GM13977 (cell line): ENCODE results near the gene MTFR1L.

Source experiments
- DNase-seq: peaks from one replicate; pipeline ENCODE4 v3.0.0; 2012; ENCODE audit warnings: low spot score
- in situ Hi-C: fragments of 300-500 bp; cut with MboI; formaldehyde crosslinking; loops from one replicate; pipeline ENCODE4 v1.12.0; 2022; ENCODE audit warnings: low sequenced_read_pairs, low pct_unique_long_range_greater_than_20kb, mixed read lengths, inconsistent platforms; ENCODE audit not compliant: unreplicated experiment
- TF ChIP-seq, protein P1 (sequence below): IDR thresholded peaks from 2 replicates; pipeline ENCODE4 v1.5.1; 2012; ENCODE audit warnings: mild to moderate bottlenecking, control low read depth; ENCODE audit not compliant: insufficient read depth; ENCODE audit errors: extremely low read depth, missing control alignments

Gene MTFR1L

DNA sequence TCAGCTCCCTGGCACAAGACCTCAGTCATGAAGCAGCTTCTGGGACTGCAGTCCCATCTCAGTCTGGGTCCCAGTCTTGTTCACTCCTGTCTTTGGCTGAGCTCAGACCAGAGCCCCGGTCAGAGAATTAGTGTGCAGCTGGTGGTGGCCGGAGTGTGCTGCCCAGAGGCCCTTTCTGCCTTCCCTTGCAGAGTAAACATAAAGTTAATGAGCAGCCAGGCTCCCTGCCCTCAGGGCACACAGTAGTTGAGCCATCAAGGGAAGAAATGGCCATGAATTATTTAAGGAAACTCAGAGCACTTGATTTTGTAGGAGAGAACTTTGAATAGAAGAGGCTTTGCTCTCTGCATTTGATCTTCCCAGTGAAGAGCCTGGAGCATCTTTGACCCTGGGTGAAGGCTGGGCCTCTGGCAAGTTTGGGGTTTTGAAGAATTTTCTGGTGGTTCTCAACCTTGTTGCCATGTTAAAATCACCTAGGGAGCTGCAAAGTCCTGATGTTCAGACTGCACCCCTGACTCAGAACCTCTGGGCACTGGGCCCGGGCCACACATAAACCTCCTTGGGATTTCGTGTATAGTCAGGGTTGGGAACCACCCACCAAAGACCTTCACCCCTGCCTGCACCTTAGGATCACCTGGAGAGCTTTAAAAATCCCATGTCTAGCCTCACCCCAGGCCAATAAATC, 46.2 kb upstream of the MTFR1L start:
- in situ Hi-C loops = no loop called here
- DNase-seq = no peak
- TF ChIP-seq, protein P1, sequence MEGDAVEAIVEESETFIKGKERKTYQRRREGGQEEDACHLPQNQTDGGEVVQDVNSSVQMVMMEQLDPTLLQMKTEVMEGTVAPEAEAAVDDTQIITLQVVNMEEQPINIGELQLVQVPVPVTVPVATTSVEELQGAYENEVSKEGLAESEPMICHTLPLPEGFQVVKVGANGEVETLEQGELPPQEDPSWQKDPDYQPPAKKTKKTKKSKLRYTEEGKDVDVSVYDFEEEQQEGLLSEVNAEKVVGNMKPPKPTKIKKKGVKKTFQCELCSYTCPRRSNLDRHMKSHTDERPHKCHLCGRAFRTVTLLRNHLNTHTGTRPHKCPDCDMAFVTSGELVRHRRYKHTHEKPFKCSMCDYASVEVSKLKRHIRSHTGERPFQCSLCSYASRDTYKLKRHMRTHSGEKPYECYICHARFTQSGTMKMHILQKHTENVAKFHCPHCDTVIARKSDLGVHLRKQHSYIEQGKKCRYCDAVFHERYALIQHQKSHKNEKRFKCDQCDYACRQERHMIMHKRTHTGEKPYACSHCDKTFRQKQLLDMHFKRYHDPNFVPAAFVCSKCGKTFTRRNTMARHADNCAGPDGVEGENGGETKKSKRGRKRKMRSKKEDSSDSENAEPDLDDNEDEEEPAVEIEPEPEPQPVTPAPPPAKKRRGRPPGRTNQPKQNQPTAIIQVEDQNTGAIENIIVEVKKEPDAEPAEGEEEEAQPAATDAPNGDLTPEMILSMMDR = no peak

DNA sequence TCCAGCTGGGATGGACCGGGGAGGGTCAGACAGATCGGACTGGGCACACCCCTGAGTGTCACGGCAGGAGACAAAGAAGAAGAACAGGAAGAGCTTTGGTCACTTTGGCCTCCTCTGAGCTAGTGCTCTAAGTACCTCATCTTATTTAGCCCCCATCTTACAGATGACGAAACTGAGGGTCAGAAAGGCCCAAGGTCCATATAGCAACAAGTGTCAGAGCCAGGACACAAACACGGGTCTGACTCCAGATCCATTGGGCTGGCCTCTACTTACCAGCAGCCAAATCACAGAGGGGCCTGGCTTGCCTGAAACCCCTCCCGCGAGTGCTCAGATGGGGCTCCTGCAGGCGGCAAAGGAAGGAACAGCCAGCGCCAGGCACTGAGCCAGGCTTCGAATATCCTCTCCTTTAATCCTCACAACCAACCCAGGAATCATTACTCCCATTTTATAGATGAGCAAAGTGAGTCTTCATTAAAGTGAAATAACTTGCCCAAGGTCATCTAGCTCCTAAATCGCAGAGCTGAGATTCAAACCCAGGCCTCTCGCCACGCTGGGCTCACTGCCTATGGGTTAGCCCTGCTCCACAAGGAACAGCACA, 45.4 kb upstream of the MTFR1L start:
- no peak for DNase-seq
- in situ Hi-C loops = no loop called here
- TF ChIP-seq, protein P1 = no peak

DNA sequence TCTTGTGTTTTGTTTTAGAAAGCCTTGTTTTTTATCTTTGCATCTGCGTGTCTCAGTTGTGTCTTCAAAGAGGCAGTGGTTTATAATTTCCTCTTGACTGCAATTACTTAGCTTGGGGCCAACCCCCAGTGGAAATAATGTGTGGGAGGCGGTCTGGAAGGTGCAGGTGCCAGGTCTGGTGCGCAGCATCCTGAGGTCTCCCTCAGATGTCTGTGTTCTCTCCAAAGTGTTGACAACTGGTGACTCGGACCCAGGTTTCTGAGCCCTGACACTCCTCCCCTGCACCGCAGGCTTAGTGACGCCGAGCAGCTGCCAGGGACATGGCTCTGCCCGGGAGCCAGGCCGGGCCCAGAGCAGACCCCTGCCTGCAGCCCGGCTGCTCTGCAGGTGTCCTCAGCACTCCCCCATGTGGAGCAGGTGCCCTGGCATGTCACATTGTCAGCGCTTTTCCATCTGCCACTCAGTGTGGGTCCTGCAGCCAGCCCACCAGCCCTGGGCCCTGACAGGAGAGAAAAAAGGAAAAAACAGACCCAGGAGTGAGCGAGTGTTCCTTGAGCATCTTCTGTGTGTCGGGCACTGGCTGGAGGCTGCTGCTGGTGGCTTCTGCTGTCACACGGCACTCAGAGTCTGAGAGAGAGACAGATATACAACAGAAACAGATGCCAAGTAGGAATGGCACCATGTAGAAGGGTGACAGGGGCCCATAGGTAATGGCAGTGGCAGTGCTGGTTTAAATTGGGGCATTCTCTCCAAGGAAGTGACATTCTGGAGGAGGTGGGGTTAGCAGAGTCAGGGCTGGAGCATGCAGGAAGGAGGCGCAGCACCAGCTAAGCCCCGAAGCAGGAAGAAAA, 44.6 kb upstream of the MTFR1L start:
- in situ Hi-C loops = no loop called here
- TF ChIP-seq, protein P1 = no peak
- DNase-seq = no peak

DNA sequence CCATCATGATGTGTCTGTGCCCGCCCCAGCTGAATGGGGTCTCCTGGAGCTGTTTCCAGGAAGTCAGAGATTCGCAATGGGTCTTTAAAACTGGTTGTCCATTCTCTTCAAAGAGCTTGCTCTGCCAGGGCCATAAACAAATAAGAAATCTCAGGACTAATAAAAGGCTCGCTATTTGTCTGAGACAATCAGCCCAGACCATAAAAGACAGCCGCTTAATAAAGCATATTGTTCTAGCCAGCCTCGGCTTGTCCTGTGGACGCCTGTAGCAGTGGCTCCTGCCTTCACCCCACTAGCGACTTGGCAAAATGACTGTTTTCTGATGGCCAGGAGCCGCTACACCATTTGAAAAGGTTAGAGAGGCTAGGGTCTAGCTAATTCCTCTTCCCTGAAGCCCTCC, 40.4 kb upstream of the MTFR1L start:
- in situ Hi-C loops = no loop called here
- TF ChIP-seq, protein P1 = no peak
- DNase-seq = no peak

DNA sequence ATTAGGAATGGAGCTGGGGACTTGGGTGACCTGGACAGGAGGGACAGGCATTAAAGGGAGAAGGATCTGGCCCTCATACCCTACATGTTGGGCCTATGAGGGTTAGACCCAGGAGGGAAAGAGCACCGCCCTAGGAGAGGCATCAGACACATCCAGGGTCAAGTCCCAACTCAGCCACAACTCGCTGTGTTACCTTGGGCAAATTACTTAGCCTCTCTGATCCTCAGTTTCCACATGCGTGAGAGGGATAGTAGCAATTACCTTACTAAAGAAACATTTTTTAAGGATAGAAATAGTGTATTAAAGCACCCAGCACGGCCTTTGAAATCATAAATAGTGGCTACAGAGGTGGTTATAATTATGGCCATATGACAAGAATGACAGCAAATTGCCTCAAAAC, 39.9 kb upstream of the MTFR1L start:
- DNase-seq = no peak
- TF ChIP-seq, protein P1 = no peak
- in situ Hi-C loops = no loop called here

DNA sequence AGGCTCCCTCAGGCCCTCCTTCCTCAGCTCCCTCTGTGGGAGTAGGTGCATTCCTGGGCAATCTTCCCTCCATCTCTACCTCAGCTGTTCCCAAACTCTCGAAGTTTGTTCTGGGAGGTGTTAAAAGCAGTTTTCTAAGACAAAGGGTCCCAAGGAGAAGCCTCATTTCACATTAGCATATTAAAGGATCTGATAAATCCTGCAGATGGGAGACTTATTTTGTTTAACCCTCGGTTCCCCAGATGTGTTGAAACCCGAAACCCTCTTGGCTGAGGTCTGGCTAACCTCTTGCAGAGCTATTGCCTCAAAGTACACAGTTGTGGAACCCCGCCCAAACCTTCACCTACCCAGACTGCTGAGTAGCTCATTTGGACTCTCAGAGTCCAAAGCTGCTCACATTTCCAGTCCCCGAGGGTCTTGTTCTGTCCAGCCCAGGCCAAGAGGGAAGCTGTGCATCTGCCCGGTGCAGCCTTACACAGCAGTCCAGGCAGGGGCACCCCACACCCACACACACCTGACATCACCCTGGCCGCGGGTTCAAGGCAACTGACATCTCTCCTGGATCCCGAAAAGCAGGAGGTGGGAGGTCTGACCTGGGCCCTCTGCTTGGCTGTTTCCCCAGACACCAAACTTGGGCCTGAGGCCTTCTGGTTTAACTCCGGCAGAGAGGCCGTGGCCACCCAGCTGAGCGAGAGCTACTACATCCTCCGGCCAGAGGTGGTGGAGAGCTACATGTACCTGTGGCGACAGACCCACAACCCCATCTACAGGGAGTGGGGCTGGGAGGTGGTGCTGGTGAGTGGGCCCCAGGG, 39.2 kb upstream of the MTFR1L start:
- in situ Hi-C loops = no loop called here
- no peak for DNase-seq

More for the DNA sequence above, 39.2 kb upstream of the MTFR1L start:
- TF ChIP-seq, protein P1 = no peak
